ENCODE data around the gene MAST2.
"Not testable (repeated sequence)": the region's sequence is repeated elsewhere in the genome, so short reads cannot be mapped to it uniquely, and the experiment has no call there.

The MAST2 gene

GRCh38 chr1:45862008-45862407 is 58.6 kb downstream of the MAST2 start:
- no peak for DNase-seq

- peak; percentile 47 for DNase-seq
Observed at GRCh38 chr1:45863218-45863617, 59.8 kb downstream of the MAST2 start.

DNA sequence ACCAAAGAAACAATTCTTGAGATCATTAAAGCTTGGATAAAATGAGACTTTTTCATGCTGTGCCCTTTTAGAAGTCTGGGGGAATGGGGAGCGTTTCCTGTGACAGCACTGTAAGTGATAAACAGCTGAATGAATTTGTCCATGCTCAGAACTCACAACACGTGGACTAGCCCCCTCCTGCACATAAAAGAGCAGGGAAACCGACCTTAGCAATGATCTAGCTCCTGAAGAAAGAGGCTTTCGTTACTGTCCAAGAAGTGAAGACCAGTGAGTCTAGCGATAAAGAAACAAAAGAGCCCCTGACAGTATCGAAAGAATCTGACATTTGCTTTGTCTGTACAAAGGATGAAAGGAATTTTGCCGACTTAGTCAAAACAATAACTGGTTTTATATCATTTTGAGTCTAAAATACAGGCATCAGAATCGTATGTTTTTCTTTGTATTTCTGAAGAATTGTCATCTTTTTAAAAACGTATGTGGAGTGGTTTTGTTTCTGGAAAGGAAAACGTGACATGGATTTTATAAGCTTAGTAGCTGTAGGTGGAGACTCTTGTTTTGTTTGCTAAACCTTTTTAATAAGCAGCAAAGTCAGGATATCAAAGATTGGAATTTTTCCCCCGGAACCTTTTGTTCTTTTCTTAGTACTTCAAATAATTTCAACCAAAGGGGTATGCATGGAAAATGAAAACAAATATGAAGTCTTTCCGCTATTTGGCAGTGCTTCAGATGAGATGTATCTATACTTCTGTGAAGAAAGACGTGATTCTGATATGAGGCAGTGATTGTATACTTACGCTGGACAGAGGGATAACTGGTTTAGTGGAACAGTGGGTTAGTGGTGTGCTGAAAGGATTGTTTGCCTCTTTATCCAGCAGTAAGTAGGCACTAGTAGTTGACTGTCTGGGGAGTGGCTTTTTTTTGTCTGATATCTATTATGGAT is 61.0 kb downstream of the MAST2 start:
- peak; percentile 27 for DNase-seq

DNA sequence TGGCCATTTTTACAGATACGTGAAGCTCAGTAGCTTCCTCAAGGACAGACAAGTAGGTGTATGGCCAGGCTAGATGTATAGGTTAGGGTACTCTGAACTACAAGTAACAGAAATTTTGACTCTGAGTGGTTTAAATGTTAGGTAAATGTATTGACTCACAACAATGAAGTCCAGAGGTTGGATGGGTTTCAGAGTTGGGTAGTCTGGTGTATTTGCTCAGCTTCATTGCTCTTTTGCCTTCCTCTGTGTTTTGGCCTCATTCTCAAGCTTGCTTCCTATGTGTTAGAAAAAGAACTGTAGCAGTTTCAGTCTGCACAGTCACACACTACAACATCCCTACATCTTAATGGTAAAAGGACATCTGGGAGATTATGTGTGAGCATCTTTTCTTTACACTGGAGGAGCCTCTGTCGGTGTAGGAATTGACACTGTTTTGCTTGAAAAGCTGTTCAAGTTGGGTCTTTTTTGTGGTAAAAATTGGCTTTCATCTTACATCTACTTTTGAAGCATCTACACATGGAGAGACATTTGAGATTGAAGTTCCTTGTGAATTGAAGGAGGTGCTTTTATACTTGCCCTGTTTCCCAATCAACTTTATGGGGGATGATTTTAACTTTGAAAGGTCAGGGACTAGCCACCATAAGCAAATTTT is 64.4 kb downstream of the MAST2 start:
- DNase-seq, result no peak

DNA sequence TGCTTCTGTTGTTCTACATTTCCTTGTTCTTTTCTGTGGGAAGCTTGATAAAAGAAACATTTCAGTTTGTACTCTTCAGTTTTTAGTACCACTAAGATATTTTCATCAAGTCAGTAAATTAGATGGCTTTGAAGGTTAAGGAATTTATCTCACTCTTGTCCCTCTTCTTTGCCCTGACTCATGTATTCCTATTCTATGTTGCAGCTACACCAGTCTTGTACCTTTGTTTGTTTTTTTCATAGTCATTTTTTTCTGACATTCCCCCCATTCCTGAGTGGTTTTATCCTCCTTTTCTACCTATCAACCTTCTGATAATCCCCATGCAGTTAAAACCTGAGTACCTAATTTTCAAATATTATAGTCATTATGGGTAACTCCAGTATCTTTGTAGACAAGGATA is 65.4 kb downstream of the MAST2 start:
- no peak for DNase-seq

GRCh38 chr1:45870500-45870899 is 67.1 kb downstream of the MAST2 start:
- DNase-seq, result no peak

DNA sequence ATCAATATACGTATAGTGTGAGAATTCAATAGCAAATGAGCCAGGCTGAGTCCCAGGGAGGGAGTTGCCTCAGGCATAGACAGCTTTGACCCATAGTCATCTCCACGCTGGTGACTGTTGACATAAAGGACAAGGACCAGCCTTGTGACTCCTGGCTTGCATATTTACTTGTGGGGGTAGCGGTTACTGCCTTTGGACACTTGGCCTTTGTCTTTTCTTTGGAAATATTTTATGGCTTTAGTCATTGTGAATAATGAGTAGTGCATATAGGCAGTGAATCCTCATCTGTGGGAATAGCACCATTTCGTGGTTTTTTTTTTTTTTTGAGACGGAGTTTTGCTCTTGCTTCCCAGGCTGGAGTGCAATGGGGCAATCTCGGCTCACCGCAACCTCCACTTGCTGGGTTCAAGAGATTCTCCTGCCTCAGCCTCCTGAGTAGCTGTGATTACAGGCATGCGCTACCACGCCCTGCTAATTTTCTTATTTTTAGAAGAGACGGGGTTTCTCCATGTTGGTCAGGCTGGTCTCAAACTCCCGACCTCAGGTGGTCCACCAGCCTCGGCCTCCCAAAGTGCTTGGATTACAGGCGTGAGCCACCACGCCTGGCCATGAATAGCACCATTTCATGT is 68.9 kb downstream of the MAST2 start:
- DNase-seq, result not testable (repeated sequence)

DNA sequence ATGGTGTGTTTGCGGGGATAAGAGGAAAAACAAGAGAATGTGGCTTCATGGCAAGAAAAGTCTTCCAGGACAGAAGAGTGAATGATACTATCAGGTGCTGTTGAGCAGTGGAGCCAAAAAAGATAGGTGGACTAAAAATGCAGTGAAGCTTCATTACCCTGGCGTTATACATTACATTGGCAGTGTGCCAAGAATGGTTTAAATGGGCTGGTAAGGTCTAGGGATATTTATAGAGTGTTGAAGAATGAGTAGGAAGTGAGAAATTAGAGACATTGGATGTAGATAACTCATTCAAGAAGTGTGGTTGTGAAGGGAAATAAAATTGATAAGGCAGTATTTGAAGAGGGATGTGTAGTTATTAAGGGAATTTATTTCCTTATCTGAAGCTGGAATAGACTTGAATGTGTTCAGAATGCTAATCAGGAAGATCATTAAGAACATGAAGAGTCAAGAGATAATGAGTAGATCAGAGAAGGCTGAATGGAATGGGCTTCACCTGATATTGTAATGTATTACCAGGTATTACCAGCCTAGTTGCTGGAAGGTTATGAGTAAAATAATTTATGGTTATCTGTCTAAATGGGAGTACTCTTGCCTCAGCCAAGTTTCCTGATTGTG is 72.7 kb downstream of the MAST2 start:
- DNase-seq, result peak; percentile 74

DNA sequence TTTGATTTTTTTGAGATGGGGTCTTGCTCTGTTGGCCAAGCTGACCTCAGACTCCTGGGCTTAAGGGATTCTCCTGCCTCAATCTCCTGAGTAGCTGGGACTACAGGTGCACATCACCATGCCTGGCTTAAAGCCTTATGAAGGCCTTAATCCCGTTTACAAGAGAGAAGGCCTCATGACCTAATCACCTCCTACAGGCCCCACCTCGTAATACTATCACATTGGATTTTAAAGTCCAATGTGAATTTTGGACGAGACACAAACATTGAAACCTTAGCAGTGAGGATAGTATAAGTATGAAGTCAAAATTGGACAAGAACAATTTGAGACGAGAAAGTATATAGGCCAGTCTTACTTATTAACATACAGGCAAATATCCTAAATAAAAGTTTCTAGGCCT is 73.9 kb downstream of the MAST2 start:
- no peak for DNase-seq

- DNase-seq, result no peak
Observed at GRCh38 chr1:45879885-45880598, 76.6 kb downstream of the MAST2 start.

GRCh38 chr1:45880930-45881329 is 77.5 kb downstream of the MAST2 start:
- no peak for DNase-seq

- DNase-seq, result no peak
Observed at GRCh38 chr1:45883658-45884057, 80.2 kb downstream of the MAST2 start.

- peak; percentile 30 for DNase-seq
Observed at GRCh38 chr1:45884700-45885099, 81.3 kb downstream of the MAST2 start.

- DNase-seq, result no peak
Observed at GRCh38 chr1:45886229-45886628, 82.8 kb downstream of the MAST2 start.

DNA sequence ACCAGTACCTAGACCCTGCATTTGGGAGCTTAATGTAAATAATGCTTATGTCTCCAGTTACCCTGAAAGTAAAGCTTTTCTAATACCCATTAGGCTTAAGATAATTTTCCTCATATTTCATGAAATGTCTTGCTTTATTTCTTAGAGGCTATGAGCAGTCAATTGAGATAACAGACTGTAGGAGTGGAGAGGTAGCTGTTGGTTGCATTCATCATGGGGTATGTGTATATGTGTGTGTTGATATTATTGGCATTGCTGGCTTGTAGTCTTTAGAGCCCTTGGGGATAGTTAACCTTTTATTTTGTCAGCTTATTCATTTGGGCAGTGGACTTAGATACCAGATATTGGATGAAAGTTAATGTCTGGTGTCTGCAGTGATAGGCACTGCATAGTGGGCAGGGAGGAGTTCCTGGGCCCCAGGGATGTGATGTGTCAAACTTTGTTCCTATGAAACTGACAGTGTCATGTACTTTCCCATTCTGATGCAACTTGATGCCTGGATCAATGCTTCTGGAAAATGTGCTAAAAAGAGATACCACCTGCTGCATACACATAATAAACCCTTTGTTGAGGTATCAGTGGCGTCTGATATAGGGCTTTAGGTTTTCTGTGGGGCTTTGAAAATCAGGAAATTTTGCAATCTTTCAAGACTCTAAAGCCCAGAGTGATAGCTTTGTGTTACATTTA is 83.9 kb downstream of the MAST2 start:
- no peak for DNase-seq

DNA sequence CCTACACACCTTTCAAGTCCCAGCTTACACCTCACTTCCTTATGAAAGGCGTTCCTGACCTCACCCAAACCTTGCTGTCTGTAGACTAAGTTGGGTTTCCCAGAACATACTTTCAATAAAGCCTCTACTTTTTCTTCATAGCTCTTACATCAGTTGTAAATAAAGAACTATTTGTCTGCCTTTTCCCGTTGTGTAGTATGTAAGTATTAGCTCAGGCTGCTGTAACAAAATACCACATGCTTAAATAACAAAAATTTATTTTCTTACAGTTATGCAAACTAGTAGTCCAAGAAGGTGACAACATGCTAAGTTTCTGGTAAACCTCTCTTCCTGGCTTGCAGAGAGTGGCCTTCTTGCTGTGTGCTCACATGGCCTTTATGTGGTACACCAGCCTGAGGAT is 86.7 kb downstream of the MAST2 start:
- no peak for DNase-seq

- DNase-seq, result no peak
Observed at GRCh38 chr1:45891087-45891486, 87.7 kb downstream of the MAST2 start.

DNA sequence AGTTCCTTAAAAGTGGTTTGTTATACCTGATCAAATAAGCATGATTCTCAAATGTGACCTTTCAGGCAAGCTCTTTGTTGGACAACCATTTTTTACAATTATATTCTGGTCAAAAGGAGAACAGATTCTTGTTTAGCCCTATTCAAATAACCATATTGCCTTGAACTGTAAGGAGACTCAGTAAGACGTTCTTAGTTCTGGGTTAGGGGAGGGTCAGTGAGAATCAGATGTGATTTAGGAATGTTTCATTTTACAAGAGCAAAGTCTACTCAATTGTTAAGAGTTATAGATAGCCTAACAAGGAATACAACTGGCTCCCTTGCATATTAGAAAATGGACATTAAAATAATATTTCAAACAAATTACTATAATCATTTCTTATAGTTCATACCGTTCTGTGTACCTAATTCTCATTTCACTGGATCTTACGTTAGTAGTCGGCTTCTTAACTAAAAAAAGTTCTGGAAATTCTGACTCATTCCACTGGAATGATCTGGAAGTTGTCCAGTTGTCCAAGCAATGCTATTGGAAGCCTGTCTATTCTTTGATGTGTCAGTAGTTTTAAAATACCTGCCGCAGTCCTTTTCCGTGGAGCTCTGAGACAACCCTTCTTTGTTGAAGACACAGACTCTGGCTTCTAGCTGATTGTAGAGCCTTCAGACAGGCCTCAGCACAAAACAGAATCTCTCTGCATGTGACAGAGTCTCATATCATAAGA is 88.8 kb downstream of the MAST2 start:
- no peak for DNase-seq

- no peak for DNase-seq
Observed at GRCh38 chr1:45894331-45894730, 90.9 kb downstream of the MAST2 start.

- no peak for DNase-seq
Observed at GRCh38 chr1:45894921-45895320, 91.5 kb downstream of the MAST2 start.

- no peak for DNase-seq
Observed at GRCh38 chr1:45895406-45895805, 92.0 kb downstream of the MAST2 start.

All from NCI-H510A treated with DMSO at 0.1 percent for 48 hours (cell line).